GM10266 (cell line): ENCODE data around the gene DISP3.

Experiments used
- DNase-seq: peaks from one replicate; pipeline ENCODE4 v3.0.0; 2012; ENCODE audit errors: extremely low spot score
- TF ChIP-seq, protein P1 (sequence below): IDR thresholded peaks from 2 replicates; pipeline ENCODE4 v1.5.1; 2012; ENCODE audit warnings: mild to moderate bottlenecking, low read depth; ENCODE audit not compliant: control insufficient read depth, insufficient read depth; ENCODE audit errors: missing control alignments

DISP3 gene

DNA sequence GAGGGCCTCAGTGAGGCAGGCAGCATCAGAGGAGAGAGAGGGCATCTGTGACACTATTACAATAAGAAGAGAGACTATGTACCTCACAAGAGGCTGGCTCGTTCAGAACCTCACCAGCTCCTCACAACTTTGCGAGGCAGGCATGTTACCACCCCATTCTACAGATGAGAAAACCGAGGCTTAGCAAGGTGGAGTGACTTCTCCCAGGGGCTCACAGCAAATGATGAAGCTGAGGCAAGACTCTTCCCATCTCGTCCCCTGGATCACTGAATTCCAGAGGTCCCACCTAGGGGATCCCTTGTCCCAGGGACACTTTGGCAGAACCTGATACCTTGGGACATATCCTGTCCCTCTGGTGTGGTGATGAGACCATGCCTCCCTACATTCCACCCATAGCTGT lies 64.4 kb downstream of the DISP3 start:
- DNase-seq, result no peak
- TF ChIP-seq, protein P1, sequence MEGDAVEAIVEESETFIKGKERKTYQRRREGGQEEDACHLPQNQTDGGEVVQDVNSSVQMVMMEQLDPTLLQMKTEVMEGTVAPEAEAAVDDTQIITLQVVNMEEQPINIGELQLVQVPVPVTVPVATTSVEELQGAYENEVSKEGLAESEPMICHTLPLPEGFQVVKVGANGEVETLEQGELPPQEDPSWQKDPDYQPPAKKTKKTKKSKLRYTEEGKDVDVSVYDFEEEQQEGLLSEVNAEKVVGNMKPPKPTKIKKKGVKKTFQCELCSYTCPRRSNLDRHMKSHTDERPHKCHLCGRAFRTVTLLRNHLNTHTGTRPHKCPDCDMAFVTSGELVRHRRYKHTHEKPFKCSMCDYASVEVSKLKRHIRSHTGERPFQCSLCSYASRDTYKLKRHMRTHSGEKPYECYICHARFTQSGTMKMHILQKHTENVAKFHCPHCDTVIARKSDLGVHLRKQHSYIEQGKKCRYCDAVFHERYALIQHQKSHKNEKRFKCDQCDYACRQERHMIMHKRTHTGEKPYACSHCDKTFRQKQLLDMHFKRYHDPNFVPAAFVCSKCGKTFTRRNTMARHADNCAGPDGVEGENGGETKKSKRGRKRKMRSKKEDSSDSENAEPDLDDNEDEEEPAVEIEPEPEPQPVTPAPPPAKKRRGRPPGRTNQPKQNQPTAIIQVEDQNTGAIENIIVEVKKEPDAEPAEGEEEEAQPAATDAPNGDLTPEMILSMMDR, result no peak

DNA sequence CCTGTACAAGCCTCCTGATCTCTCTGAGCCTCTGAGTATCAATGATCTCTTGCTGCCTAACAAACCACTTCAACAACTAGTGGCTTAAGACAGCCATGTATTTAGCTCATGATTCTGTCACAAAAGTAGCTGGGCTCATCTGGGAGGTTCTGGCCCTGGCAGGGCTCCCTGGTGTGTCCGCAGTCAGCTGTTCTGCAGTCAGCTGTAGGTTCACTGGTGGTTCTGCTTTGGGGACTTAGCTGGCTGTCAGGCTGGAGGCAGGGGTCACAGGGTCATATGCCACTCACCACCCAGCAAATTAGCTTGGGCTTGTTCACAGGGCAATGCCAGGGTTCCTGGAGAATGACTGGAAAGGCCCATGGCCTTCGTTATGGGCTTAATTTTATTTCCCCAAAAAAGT lies 64.8 kb downstream of the DISP3 start:
- no peak for DNase-seq
- TF ChIP-seq, protein P1, result no peak

DNA sequence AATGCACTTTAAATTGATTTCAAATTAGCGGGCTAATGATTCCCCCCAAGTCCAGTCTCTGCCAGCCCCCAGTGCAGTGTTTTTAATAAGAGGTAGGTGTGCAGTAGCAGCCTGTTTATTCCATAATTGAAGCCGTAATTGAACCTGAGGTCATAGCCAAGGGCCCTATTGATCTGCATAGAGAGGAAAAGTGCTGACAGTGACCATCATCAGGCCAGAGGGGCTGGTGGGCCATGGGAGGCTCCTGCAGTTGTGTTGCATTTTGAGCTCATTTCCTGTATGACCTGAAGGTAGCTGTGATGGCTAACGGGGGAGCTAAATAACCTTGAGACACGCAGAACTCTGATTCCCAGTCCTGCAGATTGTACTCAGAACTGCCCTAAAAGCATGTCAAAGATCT lies 67.5 kb downstream of the DISP3 start:
- DNase-seq, result no peak
- TF ChIP-seq, protein P1, result no peak

DNA sequence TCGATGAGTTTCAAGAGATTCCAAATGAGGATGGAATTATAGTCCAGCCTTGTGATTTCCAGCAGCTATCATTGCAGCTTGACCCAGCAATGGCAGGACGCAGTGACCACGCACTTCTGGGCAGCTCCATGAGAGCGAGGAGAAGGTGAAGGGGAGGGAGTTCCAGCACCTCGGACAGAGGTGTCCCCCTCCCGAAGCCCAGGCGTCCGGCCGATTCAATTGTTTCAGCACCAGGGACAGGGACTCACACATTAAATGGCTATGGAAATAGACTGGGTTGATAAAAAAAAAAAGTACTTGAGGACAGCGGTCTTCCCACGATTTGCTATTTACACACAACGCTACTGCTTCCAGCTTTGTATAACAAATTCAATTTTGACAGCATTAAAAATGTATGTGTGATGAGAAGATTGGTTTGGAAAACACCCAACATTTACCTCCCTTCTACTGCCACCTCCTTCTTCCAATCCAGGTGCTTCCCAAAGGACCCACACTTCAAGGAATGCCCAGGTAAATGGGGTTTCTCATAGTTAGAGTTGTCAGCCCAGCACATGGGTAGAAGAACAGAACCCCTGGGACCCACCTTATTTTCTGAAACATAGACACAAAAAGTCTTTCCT lies 71.8 kb downstream of the DISP3 start:
- DNase-seq, result no peak
- TF ChIP-seq, protein P1, result no peak

DNA sequence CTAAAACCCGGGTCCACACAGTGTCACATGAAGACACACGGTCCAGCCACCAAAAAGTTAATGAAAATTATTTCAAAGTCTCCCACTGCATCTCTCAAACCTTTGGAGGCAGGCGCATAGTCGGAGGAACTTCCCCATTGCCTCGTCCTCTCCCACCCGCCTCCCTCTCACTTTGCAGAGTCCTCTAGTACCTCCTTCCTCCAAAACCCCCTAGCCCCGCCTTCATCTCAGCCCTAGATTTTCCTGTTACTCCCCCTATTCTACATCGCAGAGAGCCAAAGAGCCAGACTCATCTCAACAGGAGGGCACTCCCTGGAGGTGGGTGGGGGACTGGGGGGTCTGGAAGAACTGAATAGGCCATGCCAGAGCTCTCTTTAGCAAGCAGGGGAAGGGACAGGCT lies 79.3 kb downstream of the DISP3 start:
- TF ChIP-seq, protein P1, result no peak
- no peak for DNase-seq

DNA sequence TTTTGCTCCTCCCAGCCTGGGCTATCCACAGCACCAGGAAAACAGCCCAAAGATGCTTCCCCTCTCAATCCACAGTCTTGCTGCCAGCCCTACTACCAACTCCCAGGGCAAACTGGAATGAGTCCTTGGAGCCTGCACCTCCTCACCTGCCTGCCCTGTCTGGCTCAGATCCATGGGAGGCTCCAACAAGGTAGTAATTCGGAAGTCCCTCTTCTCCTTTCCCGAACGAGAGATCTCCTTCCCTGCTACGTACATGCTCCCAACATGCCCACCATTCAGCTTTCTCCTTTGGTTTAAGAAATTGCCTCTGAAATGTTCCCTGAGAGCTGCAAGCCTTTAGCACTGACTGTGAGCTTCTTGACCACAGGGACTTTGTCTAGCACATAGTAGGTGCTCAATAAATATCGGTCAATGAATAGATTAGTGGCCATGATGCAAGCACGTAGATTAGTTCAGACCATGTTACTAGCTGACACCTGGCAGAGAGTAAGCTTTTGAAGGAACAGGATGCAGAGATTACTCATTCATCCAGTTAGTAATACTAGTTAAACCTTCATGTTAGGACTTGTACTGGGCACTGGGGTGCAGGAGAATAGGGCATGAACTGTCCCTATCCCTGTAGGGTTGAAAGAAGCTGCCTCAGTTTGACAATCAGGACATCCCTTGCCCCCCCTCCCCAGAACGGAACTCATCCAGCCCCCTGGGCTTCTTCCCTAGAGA lies 80.1 kb downstream of the DISP3 start:
- TF ChIP-seq, protein P1, result no peak
- no peak for DNase-seq

DNA sequence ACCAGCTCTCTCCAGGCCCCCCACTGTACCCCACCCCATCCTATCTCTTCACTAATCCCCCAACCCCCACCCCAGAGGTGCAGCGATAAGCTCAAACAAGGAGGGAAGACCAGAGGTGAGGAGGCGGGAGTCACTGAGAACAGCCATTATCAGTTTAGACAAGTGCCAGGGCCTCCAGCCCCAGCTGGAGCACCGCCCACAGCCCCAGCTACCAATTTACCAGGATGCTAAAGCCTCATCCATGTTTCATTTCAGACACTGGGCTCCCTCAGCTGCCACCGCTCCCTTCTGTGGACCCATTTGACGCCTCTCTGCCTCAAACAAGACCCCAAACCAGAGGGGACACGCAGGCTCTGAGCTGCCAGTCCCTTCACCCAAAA lies 80.6 kb downstream of the DISP3 start:
- TF ChIP-seq, protein P1, result no peak
- DNase-seq, result no peak
